Heart right ventricle (tissue), 16 donors: ENCODE measurements around the gene NCKAP5. TPM values are rescaled to one million over a fixed set of nuclear protein-coding genes. Genes with fewer than 3 reads are reported as not detected.

Experiments used
- ATAC-seq, 8 donors: fragments of 200-7000 bp; cut with Tn5 transposase; one replicate each; pipeline ENCODE4 v1.9.1; 2020; ENCODE audit warnings: mild to moderate bottlenecking in 8 of 8, moderate library complexity in 8 of 8, moderate number of reproducible peaks in 1 of 8
- DNase-seq, 2 donors: peaks; one replicate each; pipeline ENCODE4 v3.0.0-alpha.2; 2020
- H3K27ac ChIP-seq, 10 donors: fragments of 200-600 bp; sonication (generic) in 2 of 10; one replicate each; pipeline versions ENCODE4 v1.5.0 to v1.8.0; 2020 to 2022; ENCODE audit warnings: mild to moderate bottlenecking in 3 of 10
- H3K27me3 ChIP-seq, 7 donors: fragments of 200-600 bp; one replicate each; pipeline ENCODE4 v1.8.0; 2021 to 2022; ENCODE audit warnings: mild to moderate bottlenecking in 2 of 7
- H3K36me3 ChIP-seq, 9 donors: fragments of 200-600 bp; sonication (generic) in 1 of 9; one replicate each; pipeline versions ENCODE4 v1.5.0 to v1.8.0; 2020 to 2022; ENCODE audit warnings: mild to moderate bottlenecking in 2 of 9
- H3K4me1 ChIP-seq, 9 donors: fragments of 200-600 bp; sonication (generic) in 1 of 9; one replicate each; pipeline versions ENCODE4 v1.5.0 to v1.8.0; 2020 to 2022; ENCODE audit warnings: mild to moderate bottlenecking in 4 of 9
- H3K4me3 ChIP-seq, 10 donors: fragments of 200-600 bp; sonication (generic) in 2 of 10; one replicate each; pipeline versions ENCODE4 v1.5.0 to v1.8.0; 2020 to 2022; ENCODE audit warnings: mild to moderate bottlenecking in 7 of 10, moderate library complexity in 2 of 10
- H3K9me3 ChIP-seq, 11 donors: fragments of 200-600 bp in 10 of 11; sonication (generic) in 2 of 11; one replicate each; pipeline versions ENCODE4 v1.5.0 to v1.8.0; 2013 to 2022; ENCODE audit warnings: mild to moderate bottlenecking in 2 of 11, control low read depth in 1 of 11, moderate library complexity in 1 of 11
- CTCF ChIP-seq, 9 donors: fragments of 200-600 bp; sonication (generic) in 2 of 9; IDR thresholded peaks; one replicate each; pipeline versions ENCODE4 v1.5.0 to v1.8.0; 2021 to 2022; ENCODE audit warnings: antibody characterized with exemption in 9 of 9, mild to moderate bottlenecking in 5 of 9, moderate library complexity in 1 of 9
- WGBS, 2 donors: extraction: QIAGEN DNeasy Blood & Tissue Kit; methylation state at CpG; one replicate each; pipeline ENCODE4 v1.1.7; 2013; ENCODE audit warnings: inconsistent platforms in 1 of 2; 5-methylcytosine and 5-hydroxymethylcytosine counted together
- intact Hi-C, 10 donors: fragments of 100-400 bp; cut with DNase I; formaldehyde crosslinking; loops; one replicate each; pipeline versions ENCODE4 v1.11.1 to v1.14.2; 2022
- polyA plus RNA-seq, 2 donors: library from polyadenylated mRNA; stranded (reverse); fragments of 200-250 nt; gene quantifications; one replicate each; pipeline ENCODE4 v1.2.3, GENCODE V29; 2013
- total RNA-seq, 10 donors: library from RNA; stranded (reverse); fragmentation: NEBNext Ultra II Directional in 3 of 10; extraction: Animal tissue kit (Norgen Biotek cat#: 25700) in 3 of 10; gene quantifications; one replicate each; pipeline versions ENCODE4 v1.2.1 to v1.2.4, GENCODE V29; 2021 to 2023
- donor health status: Arrhythmogenic right ventricular cardiomyopathy.
- donor health status: ischemic (EF 13 %, LVEDD 7.1; RV severe dilation, severe dysfunction).
- donor health status: healthy with polysubstance abuse.
- donor health status: DM: no; HTN: yes; CAD: no.
- donor health status: DM: no; HTN: no; CAD: no.
- donor health status: ischemic (EF 25% LVEDD 6.9; RV normal size, moderate dysfunction).
- donor health status: ischemic (EF 25% LVEDD 5.7; RV mildly dilated, moderate dysfunction).
- donor health status: healthy.
- donor health status: DM: yes; HTN: yes; CAD: no.
- donor health status: Ischemic cardiomyopathy.
- donor health status: ischemic (EF 35%, LVEDD 5.7; RV mildly dilated, moderate dysfunction).
- donor health status: nonischemic (EF 11% LVEDD 7.7; RV severe dilation, severe dysfunction).
- donor health status: DM: yes; HTN: yes; CAD: no.
- donor health status: PGD.
- donor health status: ischemic (EF 29% LVEDD 5.4; RV normal size, mild dysfunction).
- donor health status: nonischemic (EF 23%, LVEDD 6.1; RV moderate dilation, normal function).

Gene NCKAP5
- total and polyA plus RNA-seq, 12 donors = 0.57 to 11.7 (median 6.2) TPM

- WGBS, 2 donors = 53 to 66% methylated on average over 4 of the region's 4 CpGs
- peak; percentile 30 to 60 for DNase-seq
- ATAC-seq = peak in 5 of 8 donors; percentile 29 to 74 (median 39)
Measured at GRCh38 chr2:133504566-133505505, 63.4 kb downstream of the NCKAP5 start.

GRCh38 chr2:133503927-133504326, 64.3 kb downstream of the NCKAP5 start:
- Histone ChIP-seq H3K9me3 (no peaks in the 10 kb centered on the region), H3K4me1 (peaks cover 5 to 30% (median 16%) of the 10 kb centered on the region in 9 donors), H3K4me3 (no peak overlapping the region), H3K27ac (no peak overlapping the region), H3K27me3 (no peaks in the 10 kb centered on the region), H3K36me3 (no peaks in the 10 kb centered on the region)
- DNase-seq (no peak), ATAC-seq (no peak)
- intact Hi-C loops = no loop called here
- no peak for TF ChIP-seq CTCF (IDR thresholded peaks at IDR 0.05)
- 68 to 78% methylated on average over 1 of the region's 1 CpG for WGBS, 2 donors

More at GRCh38 chr2:133504566-133505505, 63.4 kb downstream of the NCKAP5 start:
- H3K27ac ChIP-seq = peak overlapping the region in 2 of 10 donors; percentile 4 to 15
- no peaks in the 10 kb centered on the region for H3K36me3 ChIP-seq
- peaks cover 5 to 30% (median 16%) of the 10 kb centered on the region in 9 donors for H3K4me1 ChIP-seq
- H3K9me3 ChIP-seq = no peaks in the 10 kb centered on the region
- TF ChIP-seq CTCF (IDR thresholded peaks at IDR 0.05) = no peak
- intact Hi-C loops = no loop called here
- H3K4me3 ChIP-seq = no peak overlapping the region
- H3K27me3 ChIP-seq = no peaks in the 10 kb centered on the region

GRCh38 chr2:133503323-133503722, 64.9 kb downstream of the NCKAP5 start:
- no peak for ATAC-seq

GRCh38 chr2:133502678-133503077, 65.6 kb downstream of the NCKAP5 start:
- H3K27me3 ChIP-seq = no peaks in the 10 kb centered on the region
- WGBS, 2 donors = 94 to 95% methylated on average over 7 of the region's 7 CpGs
- peaks cover 5 to 30% (median 16%) of the 10 kb centered on the region in 9 donors for H3K4me1 ChIP-seq

More at GRCh38 chr2:133503323-133503722, 64.9 kb downstream of the NCKAP5 start:
- no peak for TF ChIP-seq CTCF (IDR thresholded peaks at IDR 0.05)
- no peak for DNase-seq
- Histone ChIP-seq H3K27me3 (no peaks in the 10 kb centered on the region), H3K9me3 (no peaks in the 10 kb centered on the region), H3K27ac (no peak overlapping the region), H3K4me1 (peaks cover 5 to 30% (median 16%) of the 10 kb centered on the region in 9 donors), H3K4me3 (no peak overlapping the region), H3K36me3 (no peaks in the 10 kb centered on the region)
- intact Hi-C loops = no loop called here
- WGBS, 2 donors = 90 to 100% methylated on average over 1 of the region's 1 CpG

More at GRCh38 chr2:133502678-133503077, 65.6 kb downstream of the NCKAP5 start:
- Histone ChIP-seq H3K36me3 (no peaks in the 10 kb centered on the region), H3K9me3 (no peaks in the 10 kb centered on the region), H3K4me3 (no peak overlapping the region), H3K27ac (no peak overlapping the region)
- DNase-seq (no peak), ATAC-seq (no peak)
- intact Hi-C loops = no loop called here
- TF ChIP-seq CTCF (IDR thresholded peaks at IDR 0.05) = no peak
